ENCODE results near the gene C16orf96. TPM values are rescaled to one million over a fixed set of nuclear protein-coding genes. Genes with fewer than 3 reads are reported as not detected.

Gene C16orf96
- total RNA-seq, 1 experiment from 2014 or later: 0.10 TPM

- TF ChIP-seq CTCF (IDR thresholded peaks at IDR 0.05 in 2 of 3, conservative IDR thresholded peaks at IDR 0.05 in 1 of 3; ENCODE audit: borderline replicate concordance in 1 of 3, insufficient read depth in 1 of 3, low read depth in 2 of 3, low read length in 2 of 3): no peak
- no peak for TF ChIP-seq EGR1 (IDR thresholded peaks at IDR 0.05; ENCODE audit: low read depth)
- TF ChIP-seq, protein P1, sequence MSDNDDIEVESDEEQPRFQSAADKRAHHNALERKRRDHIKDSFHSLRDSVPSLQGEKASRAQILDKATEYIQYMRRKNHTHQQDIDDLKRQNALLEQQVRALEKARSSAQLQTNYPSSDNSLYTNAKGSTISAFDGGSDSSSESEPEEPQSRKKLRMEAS (IDR thresholded peaks at IDR 0.05): no peak
- H3K4me1 ChIP-seq (ENCODE audit: control insufficient read depth in 1 of 2, insufficient read depth in 2 of 2, low read length in 2 of 2): peaks cover 15 to 26% of the 10 kb centered on the region in 2 experiments
- no peaks in the 10 kb centered on the region for H3K27me3 ChIP-seq (ENCODE audit: insufficient read depth, low read length)
- no TSS peak for BruUV-seq (replicated peaks)
- no peak overlapping the region for H2AFZ ChIP-seq (ENCODE audit: low read depth, low read length, poor library complexity, severe bottlenecking)
- H4K20me1 ChIP-seq (ENCODE audit: insufficient read depth): no peaks in the 10 kb centered on the region
- no peaks in the 10 kb centered on the region for H3K9me3 ChIP-seq (ENCODE audit: control insufficient read depth in 1 of 2, insufficient read depth in 1 of 2, low read depth in 1 of 2, low read length in 2 of 2)
- H3K79me2 ChIP-seq (ENCODE audit: insufficient read depth, low read length): peaks cover 33% of the 10 kb centered on the region
- ChIA-PET CTCF (interaction anchor here (1.0 to 1.5 kb wide), 8 partner anchors 8 to 145 kb away, joined by 3 to 18 read pairs (median 4); no protein-coding TSS in a partner anchor), RAD21 (ENCODE audit: low non-redundant PET in 1 of 2, low total read pairs in 2 of 2, uncharacterized antibody in 2 of 2, unreplicated experiment in 2 of 2) (interaction anchor here in 1 of 2 experiments (0.6 kb wide), 1 partner anchor 33 kb away, joined by 4 read pairs; no protein-coding TSS in a partner anchor), POLR2A (interaction anchor here (1.0 kb wide), 1 partner anchor 8 kb away, joined by 7 read pairs; no protein-coding TSS in a partner anchor)
- ATAC-seq: no peak
- H3K9me2 ChIP-seq (ENCODE audit: insufficient read depth): no peaks in the 10 kb centered on the region
- no peaks in the 10 kb centered on the region for H3K36me3 ChIP-seq (ENCODE audit: control insufficient read depth in 1 of 2, insufficient read depth in 2 of 2, low read length in 2 of 2)
- DNase-seq (ENCODE audit: low read depth, low spot score): no peak
- H3K27ac ChIP-seq (ENCODE audit: low read depth, low read length): 0 out of 2 replicates have a peak overlapping the region, but pooled peaks have one; percentile 95
- peak overlapping the region; percentile 89 for H3K4me2 ChIP-seq (ENCODE audit: low read length)
- H3K9ac ChIP-seq (ENCODE audit: low read length): no peak overlapping the region
- no peak overlapping the region; a peak in 1 of 4 replicates for H3K4me3 ChIP-seq (replicated peaks in 1 of 2; ENCODE audit: low read depth in 1 of 2, low read length in 2 of 2)
- intact Hi-C loops (cut with micrococcal nuclease): loop anchor here (5.0 kb wide), 1 partner anchor 319 kb away; no protein-coding TSS in a partner anchor
Observed at GRCh38 chr16:4623593-4623992, 67.5 kb downstream of the C16orf96 start.
